IMR-90 (cell line): ENCODE measurements around the gene UCHL5. TPM values are rescaled to one million over a fixed set of nuclear protein-coding genes. Genes with fewer than 3 reads are reported as not detected.

Source experiments
- ATAC-seq: fragments of 200-7000 bp; cut with Tn5 transposase; 2 replicates; pipeline ENCODE4 v1.9.1; 2020; ENCODE audit warnings: low read depth, mild to moderate bottlenecking, moderate library complexity
- BruUV-seq: library from RNA; stranded (reverse); fragments of 400-500 nt; replicated peaks from 2 replicates; lab custom pipeline; 2021; lab: Mats Ljungman, UMichigan
- CTCF ChIA-PET: fragments of 300-600 bp; formaldehyde crosslinking; extraction: SDS; loops from one replicate; lab custom pipeline; 2021; ENCODE audit warnings: antibody characterized with exemption; lab: Yijun Ruan, JAX
- POLR2A ChIA-PET: fragments of 300-600 bp; sonication (Branson Sonifier 250); formaldehyde crosslinking; loops from one replicate; lab custom pipeline; 2022; ENCODE audit warnings: antibody characterized with exemption; ENCODE audit not compliant: unreplicated experiment; lab: Charles Lee
- DNase-seq: peaks from one replicate; pipeline ENCODE4 v3.0.0; 2013
- H2AFZ ChIP-seq: replicated peaks from 2 replicates; pipeline ENCODE3; 2013; ENCODE audit warnings: low read length, mild to moderate bottlenecking; ENCODE audit not compliant: poor library complexity
- H2AK5ac ChIP-seq: 2 replicates; pipeline ENCODE4 v1.6.1; 2013; ENCODE audit warnings: low read depth, low read length, inconsistent platforms
- H2AK9ac ChIP-seq: replicated peaks from 2 replicates; pipeline ENCODE3; 2013; ENCODE audit warnings: mild to moderate bottlenecking, low read depth, low read length, moderate library complexity; ENCODE audit not compliant: poor library complexity
- H2BK120ac ChIP-seq: 2 replicates; pipeline ENCODE4 v1.6.1; 2013; ENCODE audit warnings: low read depth, low read length, inconsistent platforms
- H2BK15ac ChIP-seq: 3 replicates; pipeline ENCODE4 v1.6.1; 2013; ENCODE audit warnings: low read depth, low read length, inconsistent platforms
- H2BK20ac ChIP-seq: 2 replicates; pipeline ENCODE4 v1.6.1; 2013; ENCODE audit warnings: low read depth, mild to moderate bottlenecking, inconsistent platforms, low read length, moderate library complexity
- H2BK5ac ChIP-seq: 2 replicates; pipeline ENCODE4 v1.6.1; 2013; ENCODE audit warnings: mild to moderate bottlenecking, low read depth, low read length, inconsistent platforms; ENCODE audit not compliant: poor library complexity, severe bottlenecking
- H3K14ac ChIP-seq: replicated peaks from 2 replicates; pipeline ENCODE4 v1.6.1; 2013; ENCODE audit warnings: low read depth, low read length, inconsistent platforms
- H3K18ac ChIP-seq: 2 replicates; pipeline ENCODE4 v1.6.1; 2013; ENCODE audit warnings: low read depth, low read length, control low read depth
- H3K23ac ChIP-seq: 2 replicates; pipeline ENCODE4 v1.6.1; 2013; ENCODE audit warnings: low read depth, low read length, inconsistent platforms
- H3K27ac ChIP-seq: 2 replicates; pipeline ENCODE4 v1.5.1; 2013; ENCODE audit warnings: mild to moderate bottlenecking, control low read depth, low read length; ENCODE audit not compliant: insufficient read depth
- H3K27me3 ChIP-seq: 2 replicates; pipeline ENCODE4 v1.6.1; 2013; ENCODE audit warnings: low read length; ENCODE audit not compliant: control insufficient read depth, insufficient read depth
- H3K36me3 ChIP-seq: 2 replicates; pipeline ENCODE4 v1.6.1; 2013; ENCODE audit warnings: low read length, mixed read lengths; ENCODE audit not compliant: control insufficient read depth, insufficient read depth
- H3K4ac ChIP-seq: 2 replicates; pipeline ENCODE4 v1.6.1; 2013; ENCODE audit warnings: low read depth, low read length, inconsistent platforms
- H3K4me1 ChIP-seq: 2 replicates; pipeline ENCODE4 v1.6.1; 2013; ENCODE audit warnings: low read length, mixed read lengths; ENCODE audit not compliant: control insufficient read depth, insufficient read depth
- H3K4me2 ChIP-seq: 2 replicates; pipeline ENCODE4 v1.6.1; 2013; ENCODE audit warnings: low read depth, mild to moderate bottlenecking, control low read depth, low read length, moderate library complexity
- H3K4me3 ChIP-seq: 2 replicates; pipeline ENCODE4 v1.5.1; 2013; ENCODE audit warnings: low read depth, mild to moderate bottlenecking, control low read depth, low read length, moderate library complexity; ENCODE audit not compliant: insufficient read depth
- H3K56ac ChIP-seq: 2 replicates; pipeline ENCODE4 v1.6.1; 2013; ENCODE audit warnings: low read length, inconsistent platforms; ENCODE audit not compliant: insufficient read depth; ENCODE audit errors: extremely low read depth
- H3K79me1 ChIP-seq, 2 experiments: 2 replicates each; pipeline ENCODE4 v1.6.1; 2013; ENCODE audit warnings: low read length in 2 of 2, inconsistent platforms in 1 of 2, low read depth in 1 of 2
- H3K9ac ChIP-seq: 2 replicates; pipeline ENCODE4 v1.6.1; 2013; ENCODE audit warnings: low read depth, low read length, control low read depth
- H3K9me1 ChIP-seq: 2 replicates; pipeline ENCODE4 v1.6.1; 2013; ENCODE audit warnings: low read length, inconsistent platforms; ENCODE audit not compliant: insufficient read depth
- H3K9me3 ChIP-seq: 2 replicates; pipeline ENCODE4 v1.6.1; 2013; ENCODE audit warnings: low read length; ENCODE audit not compliant: control insufficient read depth, insufficient read depth
- H4K20me1 ChIP-seq: 2 replicates; pipeline ENCODE4 v1.6.1; 2013; ENCODE audit warnings: low read length, inconsistent platforms; ENCODE audit not compliant: insufficient read depth
- H4K5ac ChIP-seq: 2 replicates; pipeline ENCODE4 v1.6.1; 2013; ENCODE audit warnings: mild to moderate bottlenecking, low read depth, low read length, control low read depth
- H4K8ac ChIP-seq, 2 experiments: 2 replicates each; pipeline ENCODE4 v1.6.1; 2013; ENCODE audit warnings: low read depth in 2 of 2, low read length in 2 of 2, control low read depth in 1 of 2, inconsistent platforms in 1 of 2
- H4K91ac ChIP-seq: 2 replicates; pipeline ENCODE4 v1.6.1; 2013; ENCODE audit warnings: low read depth, low read length, inconsistent platforms; ENCODE audit not compliant: insufficient read depth
- BHLHE40 ChIP-seq: fragments of 150-350 bp; IDR thresholded peaks from 2 replicates; pipeline ENCODE4 v1.6.1; 2016; ENCODE audit warnings: mild to moderate bottlenecking, low read depth, low read length
- CEBPB ChIP-seq: IDR thresholded peaks from 2 replicates; pipeline ENCODE4 v1.6.1; 2012; ENCODE audit warnings: low read depth, low read length, improper control_type of control experiment
- CHD1 ChIP-seq: IDR thresholded peaks from 2 replicates; pipeline ENCODE4 v1.6.1; 2012; ENCODE audit warnings: low read depth, low read length, improper control_type of control experiment
- CTCF ChIP-seq: conservative IDR thresholded peaks from 2 replicates; pipeline ENCODE4 v1.5.1; 2012; ENCODE audit warnings: mild to moderate bottlenecking, low read depth, low read length, improper control_type of control experiment
- FOS ChIP-seq: fragments of 150-350 bp; IDR thresholded peaks from 2 replicates; pipeline ENCODE4 v1.6.1; 2016; ENCODE audit warnings: low read depth, low read length
- MAZ ChIP-seq: IDR thresholded peaks from 2 replicates; pipeline ENCODE4 v1.6.1; 2012; ENCODE audit warnings: low read depth, mild to moderate bottlenecking, low read length, improper control_type of control experiment, moderate library complexity, borderline replicate concordance
- MXI1 ChIP-seq: IDR thresholded peaks from 2 replicates; pipeline ENCODE4 v1.6.1; 2012; ENCODE audit warnings: low read depth, mild to moderate bottlenecking, low read length, moderate library complexity, borderline replicate concordance
- NFE2L2 ChIP-seq: fragments of 150-350 bp; IDR thresholded peaks from 2 replicates; pipeline ENCODE4 v1.6.1; 2016; ENCODE audit warnings: low read depth, mild to moderate bottlenecking, low read length
- POLR2A ChIP-seq: IDR thresholded peaks from 2 replicates; pipeline ENCODE4 v1.6.1; 2012; ENCODE audit warnings: mild to moderate bottlenecking, low read depth, low read length
- RAD21 ChIP-seq: IDR thresholded peaks from 2 replicates; pipeline ENCODE4 v1.6.1; 2012; ENCODE audit warnings: low read length, improper control_type of control experiment
- RCOR1 ChIP-seq: IDR thresholded peaks from 2 replicates; pipeline ENCODE4 v1.6.1; 2012; ENCODE audit warnings: mild to moderate bottlenecking, low read length, improper control_type of control experiment; ENCODE audit not compliant: insufficient replicate concordance
- RFX5 ChIP-seq: IDR thresholded peaks from 2 replicates; pipeline ENCODE4 v1.8.0; 2012; ENCODE audit warnings: low read depth, mild to moderate bottlenecking, low read length, moderate library complexity
- SMC3 ChIP-seq: fragments of 150-350 bp; IDR thresholded peaks from 2 replicates; pipeline ENCODE4 v1.6.1; 2016; ENCODE audit warnings: low read depth, mild to moderate bottlenecking, antibody characterized with exemption, low read length, moderate library complexity
- WGBS, 2 experiments: methylation state at CpG; one replicate each; pipeline versions ENCODE4 v1.1.5 to v1.1.7; 2013; ENCODE audit warnings: missing lambda C conversion rate in 2 of 2; ENCODE audit not compliant: insufficient read length in 1 of 2; ENCODE audit errors: extremely low coverage in 2 of 2; 5-methylcytosine and 5-hydroxymethylcytosine counted together
- dilution Hi-C: fragments of 300-500 bp; cut with HindIII; formaldehyde crosslinking; loops from one replicate; pipeline ENCODE4 v1.14.3; 2018; ENCODE audit warnings: low sequenced_read_pairs; ENCODE audit not compliant: unreplicated experiment
- in situ Hi-C: fragments of 300-500 bp; cut with MboI; formaldehyde crosslinking; loops from 3 replicates; pipeline ENCODE4 v1.14.3; 2019; ENCODE audit warnings: low sequenced_read_pairs, inconsistent platforms, mixed read lengths
- intact Hi-C: fragments of 100-400 bp; cut with micrococcal nuclease; formaldehyde crosslinking; loops from 2 replicates; pipeline ENCODE4 v1.10.0; 2022
- polyA plus RNA-seq, 3 experiments: library from polyadenylated mRNA; depleted of rRNA; stranded (reverse); fragments of >200 nt; gene quantifications; 2 replicates each; pipeline ENCODE4 v1.2.3, GENCODE V29; 2012; ENCODE audit warnings: low replicate concordance in 1 of 3
- total RNA-seq: library from RNA; depleted of rRNA; stranded (reverse); fragments of >200 nt; gene quantifications from 2 replicates; pipeline ENCODE4 v1.2.3, GENCODE V29; 2012

The UCHL5 gene
- total and polyA plus RNA-seq, 2 of the 4 experiments (the other 2 are of a cell fraction): 12.9 to 18.4 TPM

- Histone ChIP-seq H4K8ac (peak within 1 kb of the TSS; percentile 56 to 92), H3K4me3 (peak within 1 kb of the TSS; percentile 90), H3K18ac (peak within 1 kb of the TSS; percentile 33), H3K27ac (peak within 1 kb of the TSS; percentile 75), H3K4me1 (no peaks in the 10 kb centered on the region), H3K9me3 (no peaks in the 10 kb centered on the region), H3K56ac (peak within 1 kb of the TSS; percentile 84), H3K27me3 (no peaks in the 10 kb centered on the region), H2AFZ (peak within 1 kb of the TSS; percentile 95), H3K4me2 (peak within 1 kb of the TSS; percentile 93), H2BK20ac (0 out of 2 replicates have a peak within 1 kb of the TSS, but pooled peaks have one; percentile 72), H2AK9ac (peak within 1 kb of the TSS; percentile 89), H4K5ac (peak within 1 kb of the TSS; percentile 40), H3K9ac (peak within 1 kb of the TSS; percentile 80), H2BK120ac (peak within 1 kb of the TSS; percentile 56), H3K79me1 (peaks cover 7 to 27% of the 10 kb centered on the region in 2 experiments), H2BK15ac (peak within 1 kb of the TSS; percentile 72; the same call in 2 of the 3 replicates), H2AK5ac (peak within 1 kb of the TSS; percentile 23; the same call in 1 of the 2 replicates), H2BK5ac (peak within 1 kb of the TSS; percentile 81), H4K91ac (peak within 1 kb of the TSS; percentile 62), H3K23ac (peak within 1 kb of the TSS; percentile 96), H4K20me1 (peaks cover 8% of the 10 kb centered on the region; the same call in 1 of the 2 replicates), H3K36me3 (no peaks in the 10 kb centered on the region; the same call in 1 of the 2 replicates), H3K14ac (peak within 1 kb of the TSS; percentile 93), H3K9me1 (peaks cover 2% of the 10 kb centered on the region; the same call in 1 of the 2 replicates), H3K4ac (peak within 1 kb of the TSS; percentile 88)
- TF ChIP-seq RFX5 (no peak), CEBPB (peak; percentile 90), POLR2A (peak; percentile 85), MXI1 (peak; percentile 65; the same call in 1 of the 2 replicates), CTCF (0 out of 2 replicates have a peak, but pooled peaks have one; percentile 8), FOS (peak; percentile 67), BHLHE40 (peak; percentile 46), RCOR1 (no peak), MAZ (peak; percentile 23; the same call in 1 of the 2 replicates), NFE2L2 (no peak), SMC3 (peak; percentile 31; the same call in 1 of the 2 replicates), CHD1 (no peak), RAD21 (peak; percentile 48)
- BruUV-seq: no TSS peak
- dilution Hi-C loops: no loop called here
- 0% methylated on average over 34 of the region's 73 CpGs; no CpG with 5 or more reads in 1 of the 2 experiments for WGBS, 2 experiments
- in situ Hi-C loops: no loop called here
- ChIA-PET POLR2A (interaction anchor here (0.6 to 1.4 kb wide), 3 partner anchors 11 to 33 kb away, joined by 3 to 5 read pairs (median 3); partner anchors contain the start of gene CDC73), CTCF (no interaction called here)
- DNase-seq (peak; percentile 85), ATAC-seq (peak; percentile 96)
- intact Hi-C loops: loop anchor here (1.0 to 2.0 kb wide), 2 partner anchors 17 to 46 kb away; partner anchors contain the start of genes CDC73, RO60 and UCHL5
These were observed 46.0 kb upstream of the UCHL5 start, which contains the start of gene GLRX2 for GRCh38 chr1:193104907-193105820. GLRX2 (minus strand) TSS chr1:193105414; CDS start chr1:193105382, 32 bp downstream.
